Astrocyte (in vitro differentiated cells and primary cell): ENCODE data around the gene NPY5R. TPM values are rescaled to one million over a fixed set of nuclear protein-coding genes. Genes with fewer than 3 reads are reported as not detected.

Source experiments
- DNase-seq: peaks from one replicate; pipeline ENCODE4 v3.0.0-alpha.2; 2010; ENCODE audit warnings: low read depth
- FAIRE-seq: peaks from 2 replicates; lab custom pipeline; 2011; peaks lifted over from hg19 to GRCh38; lab: Jason Lieb, UNC
- H2AFZ ChIP-seq: 2 replicates; pipeline ENCODE4 v1.6.0; 2012; ENCODE audit warnings: low read depth, low read length, inconsistent platforms
- H3K27ac ChIP-seq: 2 replicates; pipeline ENCODE4 v1.5.1; 2011; ENCODE audit warnings: low read depth, low read length, inconsistent platforms
- H3K27me3 ChIP-seq: 2 replicates; pipeline ENCODE4 v1.6.0; 2011; ENCODE audit warnings: low read length, inconsistent platforms; ENCODE audit not compliant: insufficient read depth
- H3K36me3 ChIP-seq: 2 replicates; pipeline ENCODE4 v1.5.1; 2011; ENCODE audit warnings: low read length, inconsistent platforms; ENCODE audit not compliant: insufficient read depth
- H3K4me1 ChIP-seq: 2 replicates; pipeline ENCODE4 v1.5.1; 2011; ENCODE audit warnings: low read length, inconsistent platforms; ENCODE audit not compliant: insufficient read depth
- H3K4me2 ChIP-seq: 2 replicates; pipeline ENCODE4 v1.6.0; 2012; ENCODE audit warnings: low read length, inconsistent platforms
- H3K4me3 ChIP-seq: 2 replicates; pipeline ENCODE4 v1.5.1; 2011; ENCODE audit warnings: low read depth, mild to moderate bottlenecking, low read length, inconsistent platforms; ENCODE audit not compliant: insufficient read depth
- H3K79me2 ChIP-seq: 2 replicates; pipeline ENCODE4 v1.6.0; 2012; ENCODE audit warnings: mild to moderate bottlenecking, low read length, inconsistent platforms; ENCODE audit not compliant: insufficient read depth
- H3K9ac ChIP-seq: 2 replicates; pipeline ENCODE4 v1.6.0; 2012; ENCODE audit warnings: mild to moderate bottlenecking, low read length, inconsistent platforms
- H3K9me3 ChIP-seq: 2 replicates; pipeline ENCODE4 v1.5.1; 2012; ENCODE audit warnings: low read depth, mild to moderate bottlenecking, low read length, inconsistent platforms; ENCODE audit not compliant: insufficient read depth
- H4K20me1 ChIP-seq: 2 replicates; pipeline ENCODE4 v1.6.0; 2012; ENCODE audit warnings: low read length, inconsistent platforms; ENCODE audit not compliant: insufficient read depth
- H3K27ac Mint-ChIP-seq: one replicate; pipeline ENCODE4 v1.8.0; 2021; ENCODE audit warnings: mild to moderate bottlenecking, mixed read lengths; ENCODE audit not compliant: unreplicated experiment
- H3K27me3 Mint-ChIP-seq: one replicate; pipeline ENCODE4 v1.8.0; 2021; ENCODE audit warnings: low read depth, mixed read lengths; ENCODE audit not compliant: unreplicated experiment
- H3K36me3 Mint-ChIP-seq: one replicate; pipeline ENCODE4 v1.8.0; 2021; ENCODE audit warnings: low read depth, mixed read lengths; ENCODE audit not compliant: unreplicated experiment
- H3K4me1 Mint-ChIP-seq: one replicate; pipeline ENCODE4 v1.8.0; 2021; ENCODE audit warnings: low read depth, mixed read lengths; ENCODE audit not compliant: unreplicated experiment
- H3K4me3 Mint-ChIP-seq: one replicate; pipeline ENCODE4 v1.8.0; 2021; ENCODE audit warnings: mild to moderate bottlenecking, moderate library complexity, mixed read lengths; ENCODE audit not compliant: unreplicated experiment
- H3K9me3 Mint-ChIP-seq: one replicate; pipeline ENCODE4 v1.8.0; 2021; ENCODE audit warnings: mild to moderate bottlenecking, mixed read lengths; ENCODE audit not compliant: unreplicated experiment
- EZH2 ChIP-seq: IDR thresholded peaks from 2 replicates; pipeline ENCODE4 v1.6.1; 2012; ENCODE audit warnings: mild to moderate bottlenecking, low read length, inconsistent platforms; ENCODE audit not compliant: insufficient read depth
- total RNA-seq: library from RNA; stranded (reverse); gene quantifications from 2 replicates; pipeline ENCODE4 v1.2.1, GENCODE V29; 2021
- TF ChIP-seq, protein P1 (sequence below): IDR thresholded peaks from 2 replicates; pipeline ENCODE4 v1.5.1; 2011; ENCODE audit warnings: low read depth, mild to moderate bottlenecking, inconsistent platforms, low read length, moderate library complexity; ENCODE audit not compliant: insufficient read depth

NPY5R gene
- total RNA-seq, 1 donor from 2014 or later, result not detected

GRCh38 chr4:163344147-163345125 lies 744 bp downstream of the NPY5R start:
- H3K27ac ChIP-seq, result no peak overlapping the region
- DNase-seq (no peak), FAIRE-seq (no peak)
- peaks cover 32% of the 10 kb centered on the region for H3K27me3 ChIP-seq
- H3K4me2 ChIP-seq, result peak overlapping the region; percentile 84
- peak overlapping the region; percentile 44 for H3K4me3 ChIP-seq
- no peaks in the 10 kb centered on the region for H3K9me3 ChIP-seq
- Mint-ChIP-seq H3K9me3 (no peaks in the 10 kb centered on the region), H3K36me3 (no peaks in the 10 kb centered on the region), H3K4me3 (peak overlapping the region; percentile 81), H3K4me1 (no peaks in the 10 kb centered on the region), H3K27me3 (peaks cover 19% of the 10 kb centered on the region), H3K27ac (peak overlapping the region; percentile 26)
- H3K9ac ChIP-seq, result no peak overlapping the region
- peaks cover 5% of the 10 kb centered on the region for H3K4me1 ChIP-seq
- H4K20me1 ChIP-seq, result no peaks in the 10 kb centered on the region
- TF ChIP-seq EZH2, result peak; percentile 79
- TF ChIP-seq, protein P1, sequence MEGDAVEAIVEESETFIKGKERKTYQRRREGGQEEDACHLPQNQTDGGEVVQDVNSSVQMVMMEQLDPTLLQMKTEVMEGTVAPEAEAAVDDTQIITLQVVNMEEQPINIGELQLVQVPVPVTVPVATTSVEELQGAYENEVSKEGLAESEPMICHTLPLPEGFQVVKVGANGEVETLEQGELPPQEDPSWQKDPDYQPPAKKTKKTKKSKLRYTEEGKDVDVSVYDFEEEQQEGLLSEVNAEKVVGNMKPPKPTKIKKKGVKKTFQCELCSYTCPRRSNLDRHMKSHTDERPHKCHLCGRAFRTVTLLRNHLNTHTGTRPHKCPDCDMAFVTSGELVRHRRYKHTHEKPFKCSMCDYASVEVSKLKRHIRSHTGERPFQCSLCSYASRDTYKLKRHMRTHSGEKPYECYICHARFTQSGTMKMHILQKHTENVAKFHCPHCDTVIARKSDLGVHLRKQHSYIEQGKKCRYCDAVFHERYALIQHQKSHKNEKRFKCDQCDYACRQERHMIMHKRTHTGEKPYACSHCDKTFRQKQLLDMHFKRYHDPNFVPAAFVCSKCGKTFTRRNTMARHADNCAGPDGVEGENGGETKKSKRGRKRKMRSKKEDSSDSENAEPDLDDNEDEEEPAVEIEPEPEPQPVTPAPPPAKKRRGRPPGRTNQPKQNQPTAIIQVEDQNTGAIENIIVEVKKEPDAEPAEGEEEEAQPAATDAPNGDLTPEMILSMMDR, result no peak
- H2AFZ ChIP-seq, result peak overlapping the region; percentile 66
- no peaks in the 10 kb centered on the region for H3K36me3 ChIP-seq
- H3K79me2 ChIP-seq, result no peaks in the 10 kb centered on the region

DNA sequence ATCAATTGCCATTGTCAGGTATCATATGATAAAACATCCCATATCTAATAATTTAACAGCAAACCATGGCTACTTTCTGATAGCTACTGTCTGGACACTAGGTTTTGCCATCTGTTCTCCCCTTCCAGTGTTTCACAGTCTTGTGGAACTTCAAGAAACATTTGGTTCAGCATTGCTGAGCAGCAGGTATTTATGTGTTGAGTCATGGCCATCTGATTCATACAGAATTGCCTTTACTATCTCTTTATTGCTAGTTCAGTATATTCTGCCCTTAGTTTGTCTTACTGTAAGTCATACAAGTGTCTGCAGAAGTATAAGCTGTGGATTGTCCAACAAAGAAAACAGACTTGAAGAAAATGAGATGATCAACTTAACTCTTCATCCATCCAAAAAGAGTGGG lies 7.0 kb downstream of the NPY5R start:
- Mint-ChIP-seq H3K4me1 (peaks cover 7% of the 10 kb centered on the region), H3K27ac (peak overlapping the region; percentile 19), H3K36me3 (no peaks in the 10 kb centered on the region), H3K4me3 (no peak overlapping the region), H3K27me3 (no peaks in the 10 kb centered on the region), H3K9me3 (no peaks in the 10 kb centered on the region)
- Histone ChIP-seq H3K27ac (no peak overlapping the region), H3K27me3 (no peaks in the 10 kb centered on the region), H3K4me3 (no peak overlapping the region), H3K36me3 (no peaks in the 10 kb centered on the region), H3K4me2 (no peak overlapping the region), H4K20me1 (no peaks in the 10 kb centered on the region), H2AFZ (no peak overlapping the region), H3K9ac (no peak overlapping the region), H3K9me3 (no peaks in the 10 kb centered on the region), H3K4me1 (no peaks in the 10 kb centered on the region), H3K79me2 (no peaks in the 10 kb centered on the region)
- DNase-seq, result peak; percentile 14
- TF ChIP-seq EZH2, result no peak
- TF ChIP-seq, protein P1, result no peak
- no peak for FAIRE-seq

- DNase-seq (no peak), FAIRE-seq (no peak)
- Mint-ChIP-seq H3K4me3 (no peak overlapping the region), H3K4me1 (peaks cover 7% of the 10 kb centered on the region), H3K36me3 (no peaks in the 10 kb centered on the region), H3K27ac (no peak overlapping the region), H3K27me3 (no peaks in the 10 kb centered on the region), H3K9me3 (no peaks in the 10 kb centered on the region)
- no peaks in the 10 kb centered on the region for H3K4me1 ChIP-seq
- no peaks in the 10 kb centered on the region for H3K9me3 ChIP-seq
- H3K27ac ChIP-seq, result no peak overlapping the region
- H3K4me3 ChIP-seq, result no peak overlapping the region
- H3K4me2 ChIP-seq, result no peak overlapping the region
- no peaks in the 10 kb centered on the region for H3K27me3 ChIP-seq
- H3K36me3 ChIP-seq, result no peaks in the 10 kb centered on the region
- H4K20me1 ChIP-seq, result no peaks in the 10 kb centered on the region
- TF ChIP-seq, protein P1, result no peak
- TF ChIP-seq EZH2, result no peak
- H3K9ac ChIP-seq, result no peak overlapping the region
- no peak overlapping the region for H2AFZ ChIP-seq
- no peaks in the 10 kb centered on the region for H3K79me2 ChIP-seq
These were observed 9.4 kb downstream of the NPY5R start for GRCh38 chr4:163353054-163353453.
